Upper lobe of left lung (tissue), 4 donors: Measurements from ENCODE around the gene PLB1.

Source experiments
- EP300 ChIP-seq, 4 donors: sonication (generic); formaldehyde crosslinking; IDR thresholded peaks; one replicate each; pipeline ENCODE4 v1.5.1; 2017; ENCODE audit warnings: antibody characterized with exemption in 4 of 4, control low read depth in 2 of 4
- POLR2A ChIP-seq, 4 donors: fragments of 450-650 bp; IDR thresholded peaks; one replicate each; pipeline ENCODE4 v1.5.1; 2016 to 2017; ENCODE audit warnings: antibody characterized with exemption in 4 of 4, mild to moderate bottlenecking in 2 of 4
- POLR2AphosphoS5 ChIP-seq, 2 donors: sonication (generic); formaldehyde crosslinking; IDR thresholded peaks; one replicate each; pipeline ENCODE4 v1.5.1; 2017; ENCODE audit warnings: antibody characterized with exemption in 2 of 2
- TF ChIP-seq, protein P1 (sequence below), 6 experiments: fragments of 450-650 bp in 4 of 6; fragments of 200-600 bp in 2 of 6; sonication (generic) in 2 of 6; IDR thresholded peaks; one replicate each; pipeline ENCODE4 v1.5.1; 2016 to 2019; ENCODE audit warnings: antibody characterized with exemption in 6 of 6

DNA sequence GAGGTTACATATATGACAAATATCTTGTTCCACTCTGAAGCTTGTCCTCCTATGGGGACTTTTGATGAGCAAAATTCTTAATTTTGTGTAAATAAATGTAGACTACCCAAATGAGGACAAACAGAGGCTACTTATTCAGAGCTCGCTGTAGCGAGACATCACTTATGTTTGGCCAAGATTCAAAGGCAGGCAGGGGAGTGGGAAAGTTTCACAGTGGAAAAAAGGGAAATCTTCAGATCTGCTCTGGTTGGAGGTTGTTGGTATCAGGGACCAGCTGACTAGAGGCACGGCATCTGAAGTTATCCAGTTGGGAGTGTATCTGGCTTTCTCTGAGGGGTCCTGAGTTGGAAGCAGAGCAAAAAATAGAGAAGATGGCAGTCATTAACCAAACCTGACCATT, 1.3 kb downstream of the PLB1 start:
- TF ChIP-seq, protein P1, sequence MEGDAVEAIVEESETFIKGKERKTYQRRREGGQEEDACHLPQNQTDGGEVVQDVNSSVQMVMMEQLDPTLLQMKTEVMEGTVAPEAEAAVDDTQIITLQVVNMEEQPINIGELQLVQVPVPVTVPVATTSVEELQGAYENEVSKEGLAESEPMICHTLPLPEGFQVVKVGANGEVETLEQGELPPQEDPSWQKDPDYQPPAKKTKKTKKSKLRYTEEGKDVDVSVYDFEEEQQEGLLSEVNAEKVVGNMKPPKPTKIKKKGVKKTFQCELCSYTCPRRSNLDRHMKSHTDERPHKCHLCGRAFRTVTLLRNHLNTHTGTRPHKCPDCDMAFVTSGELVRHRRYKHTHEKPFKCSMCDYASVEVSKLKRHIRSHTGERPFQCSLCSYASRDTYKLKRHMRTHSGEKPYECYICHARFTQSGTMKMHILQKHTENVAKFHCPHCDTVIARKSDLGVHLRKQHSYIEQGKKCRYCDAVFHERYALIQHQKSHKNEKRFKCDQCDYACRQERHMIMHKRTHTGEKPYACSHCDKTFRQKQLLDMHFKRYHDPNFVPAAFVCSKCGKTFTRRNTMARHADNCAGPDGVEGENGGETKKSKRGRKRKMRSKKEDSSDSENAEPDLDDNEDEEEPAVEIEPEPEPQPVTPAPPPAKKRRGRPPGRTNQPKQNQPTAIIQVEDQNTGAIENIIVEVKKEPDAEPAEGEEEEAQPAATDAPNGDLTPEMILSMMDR (IDR thresholded peaks at IDR 0.05) = no peak
- TF ChIP-seq EP300 (IDR thresholded peaks at IDR 0.05) (no peak), POLR2A (IDR thresholded peaks at IDR 0.05) (no peak), POLR2AphosphoS5 (IDR thresholded peaks at IDR 0.05) (no peak)
